A549 (cell line): ENCODE data around the gene KLHL22. TPM values are rescaled to one million over a fixed set of nuclear protein-coding genes. Genes with fewer than 3 reads are reported as not detected.

Experiments
- ATAC-seq, 2 experiments: fragments of 200-7000 bp in 1 of 2; fragments of >200 bp in 1 of 2; cut with Nextera tagmentation in 1 of 2; cut with Tn5 transposase in 1 of 2; 3 replicates each; pipeline versions ENCODE4 v1.8.0 to v1.9.1; 2018 to 2020; ENCODE audit warnings: mild to moderate bottlenecking in 1 of 2, moderate library complexity in 1 of 2
- CTCF ChIA-PET: fragments of 300-600 bp; sonication (Branson Sonifier 250); formaldehyde crosslinking; extraction: SDS; loops from one replicate; lab custom pipeline; 2021; ENCODE audit warnings: antibody characterized with exemption, inconsistent platforms; lab: Yijun Ruan, JAX
- POLR2A ChIA-PET: fragments of 350-600 bp; formaldehyde crosslinking; extraction: SDS; loops from one replicate; lab custom pipeline; 2021; ENCODE audit warnings: antibody characterized with exemption, inconsistent platforms; lab: Yijun Ruan, JAX
- DNase-seq, 2 experiments: peaks; one replicate each; pipeline versions ENCODE4 v3.0.0 to v3.0.0-alpha.2; 2011 to 2016; ENCODE audit warnings: low read depth in 1 of 2, low spot score in 1 of 2
- FAIRE-seq: peaks from 2 replicates; lab custom pipeline; 2011; peaks lifted over from hg19 to GRCh38; lab: Jason Lieb, UNC
- H3K27ac ChIP-seq, 2 experiments: fragments of >200 bp; sonication (Bioruptor Twin); formaldehyde crosslinking; 3 replicates each; pipeline ENCODE4 v1.5.1; 2016 to 2017
- H3K4me1 ChIP-seq: fragments of >200 bp; sonication (Bioruptor Twin); formaldehyde crosslinking; 3 replicates; pipeline ENCODE4 v1.6.1; 2016
- H3K4me2 ChIP-seq: fragments of >200 bp; sonication (Bioruptor Twin); formaldehyde crosslinking; 3 replicates; pipeline ENCODE4 v1.6.1; 2016
- H3K4me3 ChIP-seq: fragments of >200 bp; sonication (Bioruptor Twin); formaldehyde crosslinking; 3 replicates; pipeline ENCODE4 v1.5.1; 2016
- H3K9me3 ChIP-seq: fragments of >200 bp; sonication (Bioruptor Twin); formaldehyde crosslinking; 3 replicates; pipeline ENCODE4 v1.6.1; 2016
- BHLHE40 ChIP-seq: IDR thresholded peaks from 2 replicates; pipeline ENCODE4 v1.6.1; 2012; ENCODE audit warnings: low read depth, low read length, inconsistent platforms
- CEBPB ChIP-seq, 2 experiments: fragments of >200 bp in 1 of 2; sonication (Bioruptor Twin) in 1 of 2; formaldehyde crosslinking in 1 of 2; IDR thresholded peaks; 2 replicates each; pipeline ENCODE4 v1.6.1; 2012 to 2016
- CHD2 ChIP-seq: fragments of 150-350 bp; IDR thresholded peaks from 2 replicates; pipeline ENCODE4 v1.6.1; 2014; ENCODE audit warnings: low read length; ENCODE audit not compliant: partially characterized antibody
- EP300 ChIP-seq, 2 experiments: fragments of >200 bp; sonication (Bioruptor Twin); formaldehyde crosslinking; IDR thresholded peaks; 2 replicates in 1 of 2; 3 replicates in 1 of 2; pipeline ENCODE4 v1.6.1; 2016 to 2017
- FOSB ChIP-seq: fragments of 250-450 bp; sonication (Bioruptor Pico); IDR thresholded peaks from 2 replicates; pipeline ENCODE4 v1.5.0; 2020; ENCODE audit warnings: mild to moderate bottlenecking, moderate library complexity
- HDAC2 ChIP-seq: fragments of 200-600 bp; sonication (generic); IDR thresholded peaks from 2 replicates; pipeline ENCODE4 v1.6.1; 2016
- MAFK ChIP-seq: fragments of 450-650 bp; IDR thresholded peaks from 2 replicates; pipeline ENCODE4 v1.6.1; 2014; ENCODE audit not compliant: partially characterized antibody
- MYC ChIP-seq: IDR thresholded peaks from 2 replicates; pipeline ENCODE4 v1.6.1; 2012; ENCODE audit warnings: mild to moderate bottlenecking, inconsistent platforms, low read length, improper control_type of control experiment, borderline replicate concordance
- NPAS2 ChIP-seq: fragments of 250-450 bp; sonication (Bioruptor Pico); IDR thresholded peaks from 2 replicates; pipeline ENCODE4 v1.8.0; 2022; ENCODE audit warnings: mild to moderate bottlenecking, moderate library complexity, borderline replicate concordance
- NR3C1 ChIP-seq: fragments of >200 bp; sonication (Bioruptor Twin); formaldehyde crosslinking; IDR thresholded peaks from 3 replicates; pipeline ENCODE4 v1.6.1; 2017
- POLR2AphosphoS2 ChIP-seq: conservative IDR thresholded peaks from 2 replicates; pipeline ENCODE4 v1.6.1; 2012; ENCODE audit warnings: low read length, improper control_type of control experiment, inconsistent platforms
- RAD21 ChIP-seq, 2 experiments: fragments of >200 bp in 1 of 2; sonication (Bioruptor Twin) in 1 of 2; formaldehyde crosslinking in 1 of 2; IDR thresholded peaks in 1 of 2; conservative IDR thresholded peaks in 1 of 2; 2 replicates in 1 of 2; 3 replicates in 1 of 2; pipeline ENCODE4 v1.6.1; 2012 to 2018; ENCODE audit warnings: inconsistent platforms in 1 of 2
- RFX5 ChIP-seq: fragments of 450-650 bp; IDR thresholded peaks from 2 replicates; pipeline ENCODE4 v1.7.1; 2014; ENCODE audit warnings: antibody characterized with exemption, mild to moderate bottlenecking, moderate library complexity
- ZC3H11A ChIP-seq: fragments of 450-650 bp; IDR thresholded peaks from 2 replicates; pipeline ENCODE4 v1.6.1; 2014; ENCODE audit warnings: antibody characterized with exemption, mild to moderate bottlenecking
- ZSCAN20 ChIP-seq: fragments of 250-450 bp; sonication (Bioruptor Pico); IDR thresholded peaks from 2 replicates; pipeline ENCODE4 v1.8.0; 2022; ENCODE audit warnings: mild to moderate bottlenecking, moderate library complexity
- WGBS: methylation state at CpG from one replicate; pipeline ENCODE4 v1.1.6; 2017; ENCODE audit errors: missing lambda C conversion rate; 5-methylcytosine and 5-hydroxymethylcytosine counted together
- polyA plus RNA-seq, 4 experiments: library from polyadenylated mRNA; depleted of rRNA in 3 of 4; stranded (reverse); fragments of >200 nt; fragmentation: RNase III in 1 of 4; extraction: RNeasy Plus Mini Kit Qiagen cat#74134 plus additional on column Dnase treatment in 1 of 4; gene quantifications; 2 replicates in 3 of 4; 3 replicates in 1 of 4; pipeline ENCODE4 v1.2.3, GENCODE V29; 2011 to 2017
- TF ChIP-seq, protein P1 (sequence below): fragments of 450-650 bp; IDR thresholded peaks from 2 replicates; pipeline ENCODE4 v1.6.1; 2014; ENCODE audit warnings: antibody characterized with exemption
- TF ChIP-seq, protein P2 (sequence below): fragments of >200 bp; sonication (Bioruptor Twin); formaldehyde crosslinking; IDR thresholded peaks from 2 replicates; pipeline ENCODE4 v1.6.1; 2016
- TF ChIP-seq, protein P3 (sequence below): fragments of 150-350 bp; IDR thresholded peaks from 2 replicates; pipeline ENCODE4 v1.6.1; 2014; ENCODE audit warnings: low read depth, mild to moderate bottlenecking, low read length
- TF ChIP-seq, protein P4 (sequence below): fragments of >200 bp; sonication (Bioruptor Twin); formaldehyde crosslinking; IDR thresholded peaks from 3 replicates; pipeline ENCODE4 v1.5.1; 2016
- TF ChIP-seq, protein P5 (sequence below): IDR thresholded peaks from 2 replicates; pipeline ENCODE4 v1.6.1; 2012
- TF ChIP-seq, protein P6 (sequence below): fragments of >200 bp; sonication (Bioruptor Twin); formaldehyde crosslinking; IDR thresholded peaks from 3 replicates; pipeline ENCODE4 v1.6.1; 2016
- TF ChIP-seq, protein P7 (sequence below): fragments of 250-450 bp; sonication (Bioruptor Pico); IDR thresholded peaks from 2 replicates; pipeline ENCODE4 v1.5.0; 2020; ENCODE audit warnings: low read depth, mild to moderate bottlenecking, moderate library complexity

Gene KLHL22
- polyA plus RNA-seq, 2 of the 4 experiments (the other 2 are of a cell fraction) = 11.7 TPM

DNA sequence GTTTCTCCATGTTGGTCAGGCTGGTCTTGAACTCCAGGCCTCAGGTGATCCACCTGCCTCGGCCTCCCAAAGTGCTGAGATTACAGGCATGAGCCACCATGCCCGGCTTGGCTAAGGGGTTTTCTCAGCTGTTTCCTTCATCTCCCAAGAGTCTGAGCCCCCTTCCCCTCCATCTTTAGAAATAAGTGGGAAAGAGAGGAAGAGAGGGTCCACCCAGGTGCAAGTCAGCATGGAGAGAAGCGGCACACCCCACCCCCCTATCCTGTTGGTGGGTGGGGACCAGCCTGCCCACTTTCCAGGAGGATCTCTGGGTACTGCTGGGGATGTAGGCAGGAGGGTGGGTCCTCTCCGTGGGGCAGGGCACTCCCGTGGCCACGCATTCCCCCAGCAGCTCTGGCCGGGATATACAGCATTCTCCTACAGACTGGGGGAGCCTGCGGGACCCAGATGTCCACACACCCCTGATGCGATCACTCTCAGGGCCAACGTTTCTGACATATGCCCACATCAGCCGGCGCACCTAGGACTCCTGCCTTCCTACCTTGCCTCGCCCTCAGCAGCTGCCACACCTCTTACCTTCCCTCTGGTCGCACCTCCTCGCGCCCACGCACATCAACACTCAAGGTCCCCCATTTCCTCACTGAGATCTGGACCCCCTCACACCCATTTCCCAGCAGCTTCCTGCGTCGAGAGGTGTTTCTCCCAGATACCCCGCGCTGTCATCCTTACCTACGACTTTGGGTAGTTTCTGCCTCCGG lies 66.9 kb downstream of the KLHL22 start:
- no peak for FAIRE-seq
- no peak for ATAC-seq
- Histone ChIP-seq H3K27ac (no peak overlapping the region), H3K4me1 (peaks cover 5% of the 10 kb centered on the region; the same call in 1 of the 3 replicates), H3K9me3 (no peaks in the 10 kb centered on the region), H3K4me2 (no peak overlapping the region), H3K4me3 (no peak overlapping the region)
- CTCF ChIA-PET = interaction anchor here (0.6 to 0.9 kb wide), 2 partner anchors 10 to 1135 kb away, joined by 3 to 4 read pairs; no protein-coding TSS in a partner anchor
- DNase-seq = no peak
- no peak for TF ChIP-seq NR3C1
- no peak for TF ChIP-seq MYC
- TF ChIP-seq RFX5 = no peak
- TF ChIP-seq, protein P1, sequence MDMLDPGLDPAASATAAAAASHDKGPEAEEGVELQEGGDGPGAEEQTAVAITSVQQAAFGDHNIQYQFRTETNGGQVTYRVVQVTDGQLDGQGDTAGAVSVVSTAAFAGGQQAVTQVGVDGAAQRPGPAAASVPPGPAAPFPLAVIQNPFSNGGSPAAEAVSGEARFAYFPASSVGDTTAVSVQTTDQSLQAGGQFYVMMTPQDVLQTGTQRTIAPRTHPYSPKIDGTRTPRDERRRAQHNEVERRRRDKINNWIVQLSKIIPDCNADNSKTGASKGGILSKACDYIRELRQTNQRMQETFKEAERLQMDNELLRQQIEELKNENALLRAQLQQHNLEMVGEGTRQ = no peak
- TF ChIP-seq, protein P2, sequence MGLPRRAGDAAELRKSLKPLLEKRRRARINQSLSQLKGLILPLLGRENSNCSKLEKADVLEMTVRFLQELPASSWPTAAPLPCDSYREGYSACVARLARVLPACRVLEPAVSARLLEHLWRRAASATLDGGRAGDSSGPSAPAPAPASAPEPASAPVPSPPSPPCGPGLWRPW = no peak
- TF ChIP-seq ZSCAN20 (CRISPR knock-in tag) = no peak
- no peak for TF ChIP-seq CHD2
- TF ChIP-seq FOSB (CRISPR knock-in tag) = no peak
- TF ChIP-seq, protein P3, sequence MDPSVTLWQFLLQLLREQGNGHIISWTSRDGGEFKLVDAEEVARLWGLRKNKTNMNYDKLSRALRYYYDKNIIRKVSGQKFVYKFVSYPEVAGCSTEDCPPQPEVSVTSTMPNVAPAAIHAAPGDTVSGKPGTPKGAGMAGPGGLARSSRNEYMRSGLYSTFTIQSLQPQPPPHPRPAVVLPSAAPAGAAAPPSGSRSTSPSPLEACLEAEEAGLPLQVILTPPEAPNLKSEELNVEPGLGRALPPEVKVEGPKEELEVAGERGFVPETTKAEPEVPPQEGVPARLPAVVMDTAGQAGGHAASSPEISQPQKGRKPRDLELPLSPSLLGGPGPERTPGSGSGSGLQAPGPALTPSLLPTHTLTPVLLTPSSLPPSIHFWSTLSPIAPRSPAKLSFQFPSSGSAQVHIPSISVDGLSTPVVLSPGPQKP = no peak
- TF ChIP-seq HDAC2 = no peak
- TF ChIP-seq, protein P4, sequence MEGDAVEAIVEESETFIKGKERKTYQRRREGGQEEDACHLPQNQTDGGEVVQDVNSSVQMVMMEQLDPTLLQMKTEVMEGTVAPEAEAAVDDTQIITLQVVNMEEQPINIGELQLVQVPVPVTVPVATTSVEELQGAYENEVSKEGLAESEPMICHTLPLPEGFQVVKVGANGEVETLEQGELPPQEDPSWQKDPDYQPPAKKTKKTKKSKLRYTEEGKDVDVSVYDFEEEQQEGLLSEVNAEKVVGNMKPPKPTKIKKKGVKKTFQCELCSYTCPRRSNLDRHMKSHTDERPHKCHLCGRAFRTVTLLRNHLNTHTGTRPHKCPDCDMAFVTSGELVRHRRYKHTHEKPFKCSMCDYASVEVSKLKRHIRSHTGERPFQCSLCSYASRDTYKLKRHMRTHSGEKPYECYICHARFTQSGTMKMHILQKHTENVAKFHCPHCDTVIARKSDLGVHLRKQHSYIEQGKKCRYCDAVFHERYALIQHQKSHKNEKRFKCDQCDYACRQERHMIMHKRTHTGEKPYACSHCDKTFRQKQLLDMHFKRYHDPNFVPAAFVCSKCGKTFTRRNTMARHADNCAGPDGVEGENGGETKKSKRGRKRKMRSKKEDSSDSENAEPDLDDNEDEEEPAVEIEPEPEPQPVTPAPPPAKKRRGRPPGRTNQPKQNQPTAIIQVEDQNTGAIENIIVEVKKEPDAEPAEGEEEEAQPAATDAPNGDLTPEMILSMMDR = no peak
- TF ChIP-seq, protein P5, sequence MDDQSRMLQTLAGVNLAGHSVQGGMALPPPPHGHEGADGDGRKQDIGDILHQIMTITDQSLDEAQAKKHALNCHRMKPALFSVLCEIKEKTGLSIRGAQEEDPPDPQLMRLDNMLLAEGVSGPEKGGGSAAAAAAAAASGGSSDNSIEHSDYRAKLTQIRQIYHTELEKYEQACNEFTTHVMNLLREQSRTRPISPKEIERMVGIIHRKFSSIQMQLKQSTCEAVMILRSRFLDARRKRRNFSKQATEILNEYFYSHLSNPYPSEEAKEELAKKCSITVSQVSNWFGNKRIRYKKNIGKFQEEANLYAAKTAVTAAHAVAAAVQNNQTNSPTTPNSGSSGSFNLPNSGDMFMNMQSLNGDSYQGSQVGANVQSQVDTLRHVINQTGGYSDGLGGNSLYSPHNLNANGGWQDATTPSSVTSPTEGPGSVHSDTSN = no peak
- no peak for TF ChIP-seq ZC3H11A
- TF ChIP-seq, protein P6, sequence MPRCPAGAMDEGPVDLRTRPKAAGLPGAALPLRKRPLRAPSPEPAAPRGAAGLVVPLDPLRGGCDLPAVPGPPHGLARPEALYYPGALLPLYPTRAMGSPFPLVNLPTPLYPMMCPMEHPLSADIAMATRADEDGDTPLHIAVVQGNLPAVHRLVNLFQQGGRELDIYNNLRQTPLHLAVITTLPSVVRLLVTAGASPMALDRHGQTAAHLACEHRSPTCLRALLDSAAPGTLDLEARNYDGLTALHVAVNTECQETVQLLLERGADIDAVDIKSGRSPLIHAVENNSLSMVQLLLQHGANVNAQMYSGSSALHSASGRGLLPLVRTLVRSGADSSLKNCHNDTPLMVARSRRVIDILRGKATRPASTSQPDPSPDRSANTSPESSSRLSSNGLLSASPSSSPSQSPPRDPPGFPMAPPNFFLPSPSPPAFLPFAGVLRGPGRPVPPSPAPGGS = no peak
- no peak for TF ChIP-seq BHLHE40
- no peak for TF ChIP-seq POLR2AphosphoS2
- no peak for TF ChIP-seq CEBPB (IDR thresholded peaks at IDR 0.05)
- 94% methylated on average over 22 of the region's 23 CpGs for WGBS
- POLR2A ChIA-PET = interaction anchor here (1.2 kb wide), 1 partner anchor 10 kb away, joined by 4 read pairs; no protein-coding TSS in a partner anchor

DNA sequence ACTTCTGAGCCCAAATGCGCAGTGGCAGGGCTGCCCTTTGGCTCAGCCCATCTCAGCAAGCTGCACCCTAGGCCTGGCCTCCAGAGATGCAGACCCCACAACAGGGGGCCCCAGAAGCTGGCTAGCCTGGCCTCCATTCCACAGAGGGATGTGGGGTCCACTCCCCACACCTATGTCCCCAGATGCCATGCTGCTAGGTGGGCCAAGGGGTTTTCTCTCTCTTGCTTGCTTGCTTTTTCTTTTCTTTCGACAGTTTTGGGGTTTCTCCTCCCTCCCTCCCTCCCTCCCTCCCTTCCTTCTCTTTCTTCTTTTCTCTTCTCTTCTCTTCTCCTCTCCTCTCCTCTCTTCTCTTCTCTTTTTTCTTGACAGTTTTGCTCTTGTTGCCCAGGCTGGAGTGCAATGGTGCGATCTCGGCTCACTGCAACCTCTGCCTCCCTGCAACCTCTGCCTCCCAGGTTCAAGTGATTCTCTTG lies 67.6 kb downstream of the KLHL22 start:
- no peak for FAIRE-seq
- POLR2A ChIA-PET = no interaction called here
- 92% methylated on average over 4 of the region's 4 CpGs for WGBS
- ATAC-seq = no peak
- TF ChIP-seq MAFK (no peak), CHD2 (no peak), RAD21 (conservative IDR thresholded peaks at IDR 0.05 in 1 of 2, IDR thresholded peaks at IDR 0.05 in 1 of 2) (no peak), FOSB (CRISPR knock-in tag) (no peak), NPAS2 (CRISPR knock-in tag) (no peak), EP300 (IDR thresholded peaks at IDR 0.05) (no peak), CEBPB (IDR thresholded peaks at IDR 0.05) (no peak)
- TF ChIP-seq, protein P7, sequence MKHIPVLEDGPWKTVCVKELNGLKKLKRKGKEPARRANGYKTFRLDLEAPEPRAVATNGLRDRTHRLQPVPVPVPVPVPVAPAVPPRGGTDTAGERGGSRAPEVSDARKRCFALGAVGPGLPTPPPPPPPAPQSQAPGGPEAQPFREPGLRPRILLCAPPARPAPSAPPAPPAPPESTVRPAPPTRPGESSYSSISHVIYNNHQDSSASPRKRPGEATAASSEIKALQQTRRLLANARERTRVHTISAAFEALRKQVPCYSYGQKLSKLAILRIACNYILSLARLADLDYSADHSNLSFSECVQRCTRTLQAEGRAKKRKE (CRISPR knock-in tag) = no peak
- no peak overlapping the region for H3K4me2 ChIP-seq
- no peak overlapping the region for H3K4me3 ChIP-seq
- H3K4me1 ChIP-seq = peaks cover 5% of the 10 kb centered on the region; the same call in 1 of the 3 replicates
- CTCF ChIA-PET = interaction anchor here (0.9 to 1.1 kb wide), 2 partner anchors 10 to 28 kb away, joined by 3 to 12 read pairs; no protein-coding TSS in a partner anchor
- no peaks in the 10 kb centered on the region for H3K9me3 ChIP-seq
- no peak for DNase-seq
- H3K27ac ChIP-seq = no peak overlapping the region
